Mesendoderm (in vitro differentiated cells): ENCODE measurements around the gene B3GAT2. TPM values are rescaled to one million over a fixed set of nuclear protein-coding genes. Genes with fewer than 3 reads are reported as not detected.
A peak's percentile ranks its signal among the peaks of the same experiment; 100 is the strongest.

Source experiments
- DNase-seq: peaks from one replicate; pipeline ENCODE4 v3.0.0; 2013
- H2AK5ac ChIP-seq: 2 replicates; pipeline ENCODE4 v1.6.1; 2013; ENCODE audit warnings: low read length, inconsistent platforms
- H2BK120ac ChIP-seq: 2 replicates; pipeline ENCODE4 v1.6.1; 2013; ENCODE audit warnings: low read depth, mild to moderate bottlenecking, low read length, moderate library complexity, mixed read lengths
- H2BK15ac ChIP-seq: replicated peaks from 2 replicates; pipeline ENCODE4 v1.6.1; 2013; ENCODE audit warnings: low read depth, mild to moderate bottlenecking, moderate library complexity
- H2BK5ac ChIP-seq: 2 replicates; pipeline ENCODE4 v1.6.1; 2013; ENCODE audit warnings: low read length, inconsistent platforms
- H3K18ac ChIP-seq: 2 replicates; pipeline ENCODE4 v1.6.1; 2013; ENCODE audit warnings: mild to moderate bottlenecking, low read length, mixed read lengths
- H3K23ac ChIP-seq: one replicate; pipeline ENCODE4 v1.6.1; 2013; ENCODE audit warnings: low read length
- H3K27ac ChIP-seq: 2 replicates; pipeline ENCODE4 v1.5.1; 2013; ENCODE audit warnings: low read depth, mild to moderate bottlenecking, inconsistent platforms, low read length, moderate library complexity
- H3K27me3 ChIP-seq: 2 replicates; pipeline ENCODE4 v1.6.1; 2013; ENCODE audit warnings: low read length, control low read depth, mild to moderate bottlenecking, inconsistent platforms; ENCODE audit not compliant: insufficient read depth, poor library complexity
- H3K36me3 ChIP-seq: 2 replicates; pipeline ENCODE4 v1.6.1; 2013; ENCODE audit warnings: low read length, inconsistent platforms; ENCODE audit not compliant: control insufficient read depth, insufficient read depth
- H3K4ac ChIP-seq: one replicate; pipeline ENCODE4 v1.6.1; 2013; ENCODE audit warnings: low read depth, mild to moderate bottlenecking, low read length, moderate library complexity
- H3K4me1 ChIP-seq: 2 replicates; pipeline ENCODE4 v1.6.1; 2013; ENCODE audit warnings: low read depth, low read length, inconsistent platforms; ENCODE audit not compliant: control insufficient read depth
- H3K4me2 ChIP-seq: 2 replicates; pipeline ENCODE4 v1.6.1; 2013; ENCODE audit warnings: low read length
- H3K4me3 ChIP-seq: 2 replicates; pipeline ENCODE4 v1.5.1; 2013; ENCODE audit warnings: mild to moderate bottlenecking, low read length
- H3K56ac ChIP-seq: one replicate; pipeline ENCODE4 v1.6.1; 2013; ENCODE audit warnings: low read length
- H3K79me1 ChIP-seq: 2 replicates; pipeline ENCODE4 v1.6.1; 2013; ENCODE audit warnings: low read length, inconsistent platforms
- H3K79me2 ChIP-seq: 2 replicates; pipeline ENCODE4 v1.6.1; 2013; ENCODE audit warnings: mild to moderate bottlenecking, low read length; ENCODE audit not compliant: control insufficient read depth, insufficient read depth
- H3K9ac ChIP-seq: 2 replicates; pipeline ENCODE4 v1.6.1; 2013; ENCODE audit warnings: low read length, inconsistent platforms
- H4K5ac ChIP-seq: one replicate; pipeline ENCODE4 v1.6.1; 2013; ENCODE audit warnings: low read length
- H4K8ac ChIP-seq: one replicate; pipeline ENCODE4 v1.6.1; 2013; ENCODE audit warnings: low read depth, mild to moderate bottlenecking, control low read depth, low read length, moderate library complexity
- WGBS: extraction: QIAGEN DNeasy Blood & Tissue Kit; methylation state at CpG from one replicate; pipeline ENCODE4 v1.1.7; 2013; ENCODE audit warnings: low lambda C conversion rate, missing lambda C conversion rate; ENCODE audit not compliant: insufficient coverage; ENCODE audit errors: extremely low coverage; 5-methylcytosine and 5-hydroxymethylcytosine counted together
- polyA plus RNA-seq, 2 experiments: library from polyadenylated mRNA; stranded (reverse); fragments of 200-250 nt; gene quantifications; one replicate each; pipeline ENCODE4 v1.2.3, GENCODE V29; 2013

Gene B3GAT2
- polyA plus RNA-seq (2013, experiment 1 of 2) = 0.21 TPM
- polyA plus RNA-seq (2013, experiment 2 of 2) = 0.24 TPM

GRCh38 chr6:70956451-70957283, at the start of gene B3GAT2:
Gene B3GAT2 (minus strand): TSS chr6:70957060. CDS start chr6:70956429, 631 bp downstream.
- Histone ChIP-seq H3K4me1 (peaks cover 2% of the 10 kb centered on the region), H3K9ac (peak within 1 kb of the TSS; percentile 36), H4K5ac (no peak within 1 kb of the TSS), H2BK120ac (no peak within 1 kb of the TSS), H3K23ac (no peak within 1 kb of the TSS), H3K36me3 (no peaks in the 10 kb centered on the region), H3K18ac (no peak within 1 kb of the TSS), H2BK5ac (no peak within 1 kb of the TSS), H3K79me1 (no peaks in the 10 kb centered on the region), H2AK5ac (no peak within 1 kb of the TSS), H3K27me3 (peaks cover 18% of the 10 kb centered on the region), H4K8ac (no peak within 1 kb of the TSS), H3K4ac (no peak within 1 kb of the TSS), H3K27ac (no peak within 1 kb of the TSS), H2BK15ac (no peak within 1 kb of the TSS), H3K79me2 (no peaks in the 10 kb centered on the region), H3K56ac (peak within 1 kb of the TSS; percentile 51), H3K4me3 (peak within 1 kb of the TSS; percentile 10), H3K4me2 (peak within 1 kb of the TSS; percentile 71)
- WGBS = no CpG with 5 or more reads among the region's 83 CpGs
- DNase-seq = peak; percentile 69

GRCh38 chr6:70998148-70998547, 41.3 kb upstream of the B3GAT2 start:
- WGBS = no CpG with 5 or more reads among the region's 4 CpGs
- no peak overlapping the region for H3K9ac ChIP-seq
- H2BK15ac ChIP-seq = no peak overlapping the region
- no peaks in the 10 kb centered on the region for H3K79me1 ChIP-seq
- H3K23ac ChIP-seq = no peak overlapping the region
- H3K4ac ChIP-seq = no peak overlapping the region
- H3K27ac ChIP-seq = no peak overlapping the region
- H3K4me1 ChIP-seq = no peaks in the 10 kb centered on the region
- no peak overlapping the region for H2BK120ac ChIP-seq
- H4K5ac ChIP-seq = no peak overlapping the region
- H3K36me3 ChIP-seq = no peaks in the 10 kb centered on the region
- no peak overlapping the region for H3K4me2 ChIP-seq
- DNase-seq = peak; percentile 29
- H3K79me2 ChIP-seq = no peaks in the 10 kb centered on the region
- no peak overlapping the region for H2BK5ac ChIP-seq
- H3K18ac ChIP-seq = no peak overlapping the region
- no peak overlapping the region for H2AK5ac ChIP-seq
- H3K4me3 ChIP-seq = no peak overlapping the region
- H3K27me3 ChIP-seq = no peaks in the 10 kb centered on the region
- H4K8ac ChIP-seq = no peak overlapping the region
- H3K56ac ChIP-seq = no peak overlapping the region

GRCh38 chr6:70997379-70997778, 40.5 kb upstream of the B3GAT2 start:
- H3K27me3 ChIP-seq = no peaks in the 10 kb centered on the region
- H3K36me3 ChIP-seq = no peaks in the 10 kb centered on the region
- H2BK15ac ChIP-seq = no peak overlapping the region
- H3K4me2 ChIP-seq = no peak overlapping the region
- H3K18ac ChIP-seq = no peak overlapping the region
- no peak overlapping the region for H3K56ac ChIP-seq
- no peaks in the 10 kb centered on the region for H3K79me1 ChIP-seq
- H3K23ac ChIP-seq = no peak overlapping the region
- no peak overlapping the region for H4K5ac ChIP-seq
- no peak overlapping the region for H3K9ac ChIP-seq
- no peak overlapping the region for H4K8ac ChIP-seq
- WGBS = no CpG with 5 or more reads among the region's 3 CpGs
- no peak overlapping the region for H2AK5ac ChIP-seq
- no peak overlapping the region for H3K4ac ChIP-seq
- no peak overlapping the region for H2BK5ac ChIP-seq
- H3K79me2 ChIP-seq = no peaks in the 10 kb centered on the region
- peak; percentile 54 for DNase-seq
- H2BK120ac ChIP-seq = no peak overlapping the region
- H3K27ac ChIP-seq = no peak overlapping the region
- no peak overlapping the region for H3K4me3 ChIP-seq
- H3K4me1 ChIP-seq = no peaks in the 10 kb centered on the region

GRCh38 chr6:70996106-70996505, 39.2 kb upstream of the B3GAT2 start:
- H4K8ac ChIP-seq = no peak overlapping the region
- no peak overlapping the region for H3K56ac ChIP-seq
- no peak overlapping the region for H2BK120ac ChIP-seq
- H3K27ac ChIP-seq = no peak overlapping the region
- H3K23ac ChIP-seq = no peak overlapping the region
- no peak overlapping the region for H2AK5ac ChIP-seq
- H3K79me2 ChIP-seq = no peaks in the 10 kb centered on the region
- WGBS = no CpG with 5 or more reads among the region's 1 CpG
- H3K36me3 ChIP-seq = no peaks in the 10 kb centered on the region
- no peak overlapping the region for H3K4ac ChIP-seq
- H2BK5ac ChIP-seq = no peak overlapping the region
- H3K4me2 ChIP-seq = no peak overlapping the region
- H3K4me1 ChIP-seq = no peaks in the 10 kb centered on the region
- H3K18ac ChIP-seq = no peak overlapping the region
- no peak overlapping the region for H3K4me3 ChIP-seq
- H3K79me1 ChIP-seq = no peaks in the 10 kb centered on the region
- DNase-seq = no peak
- H2BK15ac ChIP-seq = no peak overlapping the region
- no peak overlapping the region for H3K9ac ChIP-seq
- no peak overlapping the region for H4K5ac ChIP-seq
- H3K27me3 ChIP-seq = no peaks in the 10 kb centered on the region

- Histone ChIP-seq H3K27me3 (no peaks in the 10 kb centered on the region), H3K23ac (no peak overlapping the region), H3K4ac (no peak overlapping the region), H3K79me1 (no peaks in the 10 kb centered on the region), H3K4me1 (no peaks in the 10 kb centered on the region), H4K8ac (no peak overlapping the region), H3K9ac (no peak overlapping the region), H3K27ac (no peak overlapping the region), H3K18ac (no peak overlapping the region), H2BK15ac (no peak overlapping the region), H4K5ac (no peak overlapping the region), H2BK120ac (no peak overlapping the region), H3K4me3 (no peak overlapping the region), H3K79me2 (no peaks in the 10 kb centered on the region), H3K36me3 (no peaks in the 10 kb centered on the region), H2BK5ac (no peak overlapping the region), H3K4me2 (no peak overlapping the region), H2AK5ac (no peak overlapping the region), H3K56ac (no peak overlapping the region)
- no peak for DNase-seq
Measured at GRCh38 chr6:70995411-70995810, 38.6 kb upstream of the B3GAT2 start.

GRCh38 chr6:70991253-70991652, 34.4 kb upstream of the B3GAT2 start:
- no CpG with 5 or more reads among the region's 2 CpGs for WGBS
- no peak overlapping the region for H3K4ac ChIP-seq
- no peak for DNase-seq
- no peak overlapping the region for H3K4me3 ChIP-seq
- no peak overlapping the region for H2BK5ac ChIP-seq
- no peaks in the 10 kb centered on the region for H3K79me1 ChIP-seq
- no peak overlapping the region for H3K18ac ChIP-seq
- no peak overlapping the region for H4K5ac ChIP-seq
- H3K4me1 ChIP-seq = no peaks in the 10 kb centered on the region
- no peaks in the 10 kb centered on the region for H3K27me3 ChIP-seq
- no peak overlapping the region for H3K23ac ChIP-seq
- no peak overlapping the region for H3K4me2 ChIP-seq
- no peaks in the 10 kb centered on the region for H3K36me3 ChIP-seq
- H2AK5ac ChIP-seq = no peak overlapping the region
- no peak overlapping the region for H3K9ac ChIP-seq
- H3K56ac ChIP-seq = no peak overlapping the region
- no peak overlapping the region for H2BK120ac ChIP-seq
- H3K27ac ChIP-seq = no peak overlapping the region
- no peaks in the 10 kb centered on the region for H3K79me2 ChIP-seq
- H2BK15ac ChIP-seq = no peak overlapping the region
- no peak overlapping the region for H4K8ac ChIP-seq
